SK-N-SH treated with all-trans-retinoic acid at 6 μM for 48 hours (cell line): ENCODE measurements around the gene RAB39B.

Experiments
- ARNTL ChIP-seq: fragments of 450-650 bp; formaldehyde crosslinking; IDR thresholded peaks from 2 replicates; pipeline ENCODE4 v1.5.0; 2020; ENCODE audit warnings: low read depth, mild to moderate bottlenecking, moderate library complexity, borderline replicate concordance
- CREB5 ChIP-seq: fragments of 250-450 bp; sonication (Bioruptor Pico); IDR thresholded peaks from 2 replicates; pipeline ENCODE4 v1.5.1; 2020; ENCODE audit warnings: low read depth, mild to moderate bottlenecking, moderate library complexity
- CSDC2 ChIP-seq: fragments of 250-450 bp; sonication (Bioruptor Pico); IDR thresholded peaks from 2 replicates; pipeline ENCODE4 v1.5.0; 2020; ENCODE audit warnings: mild to moderate bottlenecking, moderate library complexity
- GLIS3 ChIP-seq: fragments of 250-450 bp; sonication (Bioruptor Pico); IDR thresholded peaks from 2 replicates; pipeline ENCODE4 v1.5.0; 2020; ENCODE audit warnings: mild to moderate bottlenecking, moderate library complexity
- OSR1 ChIP-seq: fragments of 250-450 bp; sonication (Bioruptor Pico); IDR thresholded peaks from 2 replicates; pipeline ENCODE4 v1.8.0; 2022; ENCODE audit warnings: moderate library complexity, mild to moderate bottlenecking, inconsistent platforms
- POU6F1 ChIP-seq: fragments of 250-450 bp; sonication (Bioruptor Pico); IDR thresholded peaks from 2 replicates; pipeline ENCODE4 v1.8.0; 2021; ENCODE audit warnings: low read depth, mild to moderate bottlenecking, moderate library complexity, borderline replicate concordance
- PPARA ChIP-seq: fragments of 250-450 bp; sonication (Bioruptor Pico); IDR thresholded peaks from 2 replicates; pipeline ENCODE4 v1.5.0; 2020; ENCODE audit warnings: mild to moderate bottlenecking, borderline replicate concordance
- TCF4 ChIP-seq: fragments of 250-450 bp; sonication (Bioruptor Pico); IDR thresholded peaks from 2 replicates; pipeline ENCODE4 v1.8.0; 2021; ENCODE audit warnings: mild to moderate bottlenecking, moderate library complexity, borderline replicate concordance
- ZFP3 ChIP-seq: fragments of 250-450 bp; sonication (Bioruptor Pico); IDR thresholded peaks from 2 replicates; pipeline ENCODE4 v1.5.0; 2020; ENCODE audit warnings: mild to moderate bottlenecking, moderate library complexity
- ZFP30 ChIP-seq: fragments of 450-650 bp; formaldehyde crosslinking; IDR thresholded peaks from 2 replicates; pipeline ENCODE4 v1.5.0; 2022; ENCODE audit warnings: mild to moderate bottlenecking, moderate library complexity
- ZNF8 ChIP-seq: fragments of 450-650 bp; formaldehyde crosslinking; IDR thresholded peaks from 2 replicates; pipeline ENCODE4 v1.5.0; 2020; ENCODE audit warnings: mild to moderate bottlenecking, moderate library complexity

GRCh38 chrX:155279873-155280272 is 15.6 kb upstream of the RAB39B start:
- TF ChIP-seq ZNF8 (CRISPR knock-in tag) (no peak), ARNTL (CRISPR knock-in tag) (no peak), CSDC2 (CRISPR knock-in tag) (no peak), ZFP3 (CRISPR knock-in tag) (no peak), GLIS3 (no peak), OSR1 (no peak), PPARA (no peak), POU6F1 (CRISPR knock-in tag) (no peak), TCF4 (CRISPR knock-in tag) (no peak), CREB5 (CRISPR knock-in tag) (no peak), ZFP30 (CRISPR knock-in tag) (no peak)
